PC-3 (cell line): ENCODE data around the gene PLA2G2C. TPM values are rescaled to one million over a fixed set of nuclear protein-coding genes. Genes with fewer than 3 reads are reported as not detected.

Experiments used
- ATAC-seq: fragments of 200-7000 bp; cut with Tn5 transposase; 2 replicates; pipeline ENCODE4 v1.9.1; 2020; ENCODE audit warnings: mild to moderate bottlenecking, moderate library complexity
- BruUV-seq: library from RNA; stranded (reverse); fragments of 400-500 nt; replicated peaks from 2 replicates; lab custom pipeline; 2021; lab: Mats Ljungman, UMichigan
- CTCF ChIA-PET: fragments of 300-600 bp; sonication (Branson Sonifier 250); formaldehyde crosslinking; loops from one replicate; lab custom pipeline; 2022; ENCODE audit warnings: antibody characterized with exemption; lab: Charles Lee
- POLR2A ChIA-PET: fragments of 300-600 bp; sonication (Branson Sonifier 250); formaldehyde crosslinking; loops from one replicate; lab custom pipeline; 2022; ENCODE audit warnings: antibody characterized with exemption; ENCODE audit not compliant: unreplicated experiment; lab: Charles Lee
- DNase-seq: peaks from one replicate; pipeline ENCODE4 v3.0.0-alpha.2; 2015
- H2AFZ ChIP-seq: fragments of 300-600 bp; sonication (generic); 2 replicates; pipeline ENCODE4 v1.6.0; 2016; ENCODE audit warnings: antibody characterized with exemption, low read length
- H3F3A ChIP-seq: fragments of 300-600 bp; sonication (generic); one replicate; pipeline ENCODE4 v1.6.0; 2017; ENCODE audit warnings: antibody characterized with exemption, low read length, control low read depth, mild to moderate bottlenecking; ENCODE audit not compliant: unreplicated experiment
- H3K27ac ChIP-seq: fragments of 300-600 bp; sonication (generic); 2 replicates; pipeline ENCODE4 v1.5.1; 2016; ENCODE audit warnings: mild to moderate bottlenecking, low read length
- H3K27me3 ChIP-seq: fragments of 300-600 bp; sonication (generic); 2 replicates; pipeline ENCODE4 v1.6.1; 2016; ENCODE audit warnings: low read length, mixed read lengths
- H3K36me3 ChIP-seq: fragments of 300-600 bp; sonication (generic); 2 replicates; pipeline ENCODE4 v1.6.1; 2016; ENCODE audit warnings: low read depth, mixed run types, low read length, mixed read lengths
- H3K4me1 ChIP-seq: fragments of 300-600 bp; sonication (generic); 2 replicates; pipeline ENCODE4 v1.5.1; 2016; ENCODE audit warnings: low read length; ENCODE audit not compliant: insufficient read depth
- H3K4me2 ChIP-seq: fragments of 300-600 bp; sonication (generic); 2 replicates; pipeline ENCODE4 v1.6.0; 2016; ENCODE audit warnings: low read length
- H3K4me3 ChIP-seq: fragments of 300-600 bp; sonication (generic); 2 replicates; pipeline ENCODE4 v1.5.1; 2016; ENCODE audit warnings: mild to moderate bottlenecking, low read length, mixed read lengths
- H3K79me2 ChIP-seq: fragments of 300-600 bp; sonication (generic); 2 replicates; pipeline ENCODE4 v1.6.1; 2017; ENCODE audit warnings: low read length, mixed read lengths
- H3K9ac ChIP-seq: fragments of 300-600 bp; sonication (generic); 2 replicates; pipeline ENCODE4 v1.6.0; 2016; ENCODE audit warnings: mild to moderate bottlenecking, low read length
- H3K9me2 ChIP-seq: fragments of 300-600 bp; sonication (generic); replicated peaks from 2 replicates; pipeline ENCODE4 v1.6.1; 2016; ENCODE audit warnings: mixed run types, low read length, mixed read lengths
- H3K9me3 ChIP-seq: fragments of 300-600 bp; sonication (generic); 2 replicates; pipeline ENCODE4 v1.6.1; 2016; ENCODE audit warnings: low read length, mixed read lengths
- H4K20me1 ChIP-seq: fragments of 300-600 bp; sonication (generic); 2 replicates; pipeline ENCODE4 v1.6.1; 2016; ENCODE audit warnings: low read length, mixed read lengths
- EZH2 ChIP-seq: fragments of 300-600 bp; sonication (generic); IDR thresholded peaks from one replicate; pipeline ENCODE4 v1.6.1; 2017; ENCODE audit warnings: antibody characterized with exemption, mild to moderate bottlenecking, low read length; ENCODE audit not compliant: unreplicated experiment
- EZH2phosphoT487 ChIP-seq: fragments of 300-600 bp; sonication (generic); IDR thresholded peaks from 2 replicates; pipeline ENCODE4 v1.6.1; 2018; ENCODE audit warnings: mild to moderate bottlenecking, antibody characterized with exemption, low read length, borderline replicate concordance
- intact Hi-C: fragments of 100-400 bp; cut with micrococcal nuclease; formaldehyde crosslinking; loops from 2 replicates; pipeline ENCODE4 v1.9.0; 2023
- total RNA-seq: library from RNA; depleted of rRNA; stranded (reverse); fragments of >200 nt; gene quantifications from 2 replicates; pipeline ENCODE4 v1.2.3, GENCODE V29; 2014
- TF ChIP-seq, protein P1 (sequence below): fragments of 300-600 bp; sonication (generic); conservative IDR thresholded peaks from 2 replicates; pipeline ENCODE4 v1.5.1; 2017; ENCODE audit warnings: antibody characterized with exemption, low read depth, mild to moderate bottlenecking, low read length

PLA2G2C gene
- total RNA-seq, 1 experiment from 2014 or later: not detected

DNA sequence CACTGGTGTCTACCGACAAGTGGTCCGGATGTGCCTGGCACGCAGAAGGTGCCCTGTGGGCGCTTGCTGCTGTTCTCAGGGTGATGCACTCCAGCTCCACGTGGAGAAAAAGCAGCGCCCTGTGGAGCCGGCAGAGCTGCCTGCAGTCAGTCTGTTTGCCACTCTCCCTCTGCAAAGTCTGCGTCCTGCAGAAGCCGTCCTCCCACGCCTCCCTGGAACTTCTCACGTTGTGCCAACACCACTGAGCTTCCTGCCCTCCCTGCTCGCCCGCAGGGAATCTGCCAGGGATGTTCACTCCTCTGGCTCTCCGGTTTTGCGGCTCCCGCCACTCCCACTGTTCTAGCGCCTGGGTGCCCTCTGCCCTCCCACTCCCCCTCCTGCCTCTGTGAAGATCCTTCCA lies 20.3 kb downstream of the PLA2G2C start:
- peaks cover 30% of the 10 kb centered on the region for H3K4me1 ChIP-seq
- peak overlapping the region; percentile 56 for H2AFZ ChIP-seq
- ChIA-PET POLR2A (interaction anchor here (0.7 kb wide), 1 partner anchor 116 kb away, joined by 10 read pairs; no protein-coding TSS in a partner anchor), CTCF (interaction anchor here (0.5 to 1.7 kb wide), 7 partner anchors 14 to 328 kb away, joined by 3 to 25 read pairs (median 4); no protein-coding TSS in a partner anchor)
- H3K9me2 ChIP-seq: no peaks in the 10 kb centered on the region
- H3K4me2 ChIP-seq: peak overlapping the region; percentile 68
- H3K4me3 ChIP-seq: 0 out of 2 replicates have a peak overlapping the region, but pooled peaks have one; percentile 25
- H3F3A ChIP-seq: no peaks in the 10 kb centered on the region
- intact Hi-C loops: loop anchor here (1.0 to 2.0 kb wide), 3 partner anchors 29 to 327 kb away; no protein-coding TSS in a partner anchor
- ATAC-seq (peak; percentile 83), DNase-seq (peak; percentile 82)
- H3K27me3 ChIP-seq: no peaks in the 10 kb centered on the region
- H3K9ac ChIP-seq: peak overlapping the region; percentile 65
- H3K79me2 ChIP-seq: no peaks in the 10 kb centered on the region
- 0 out of 2 replicates have a peak, but pooled peaks cover 4% of the 10 kb centered on the region for H3K9me3 ChIP-seq
- H3K36me3 ChIP-seq: no peaks in the 10 kb centered on the region
- peak overlapping the region; percentile 89 for H3K27ac ChIP-seq
- no TSS peak for BruUV-seq
- no peaks in the 10 kb centered on the region for H4K20me1 ChIP-seq
- TF ChIP-seq, protein P1, sequence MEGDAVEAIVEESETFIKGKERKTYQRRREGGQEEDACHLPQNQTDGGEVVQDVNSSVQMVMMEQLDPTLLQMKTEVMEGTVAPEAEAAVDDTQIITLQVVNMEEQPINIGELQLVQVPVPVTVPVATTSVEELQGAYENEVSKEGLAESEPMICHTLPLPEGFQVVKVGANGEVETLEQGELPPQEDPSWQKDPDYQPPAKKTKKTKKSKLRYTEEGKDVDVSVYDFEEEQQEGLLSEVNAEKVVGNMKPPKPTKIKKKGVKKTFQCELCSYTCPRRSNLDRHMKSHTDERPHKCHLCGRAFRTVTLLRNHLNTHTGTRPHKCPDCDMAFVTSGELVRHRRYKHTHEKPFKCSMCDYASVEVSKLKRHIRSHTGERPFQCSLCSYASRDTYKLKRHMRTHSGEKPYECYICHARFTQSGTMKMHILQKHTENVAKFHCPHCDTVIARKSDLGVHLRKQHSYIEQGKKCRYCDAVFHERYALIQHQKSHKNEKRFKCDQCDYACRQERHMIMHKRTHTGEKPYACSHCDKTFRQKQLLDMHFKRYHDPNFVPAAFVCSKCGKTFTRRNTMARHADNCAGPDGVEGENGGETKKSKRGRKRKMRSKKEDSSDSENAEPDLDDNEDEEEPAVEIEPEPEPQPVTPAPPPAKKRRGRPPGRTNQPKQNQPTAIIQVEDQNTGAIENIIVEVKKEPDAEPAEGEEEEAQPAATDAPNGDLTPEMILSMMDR: no peak
- no peak for TF ChIP-seq EZH2phosphoT487

DNA sequence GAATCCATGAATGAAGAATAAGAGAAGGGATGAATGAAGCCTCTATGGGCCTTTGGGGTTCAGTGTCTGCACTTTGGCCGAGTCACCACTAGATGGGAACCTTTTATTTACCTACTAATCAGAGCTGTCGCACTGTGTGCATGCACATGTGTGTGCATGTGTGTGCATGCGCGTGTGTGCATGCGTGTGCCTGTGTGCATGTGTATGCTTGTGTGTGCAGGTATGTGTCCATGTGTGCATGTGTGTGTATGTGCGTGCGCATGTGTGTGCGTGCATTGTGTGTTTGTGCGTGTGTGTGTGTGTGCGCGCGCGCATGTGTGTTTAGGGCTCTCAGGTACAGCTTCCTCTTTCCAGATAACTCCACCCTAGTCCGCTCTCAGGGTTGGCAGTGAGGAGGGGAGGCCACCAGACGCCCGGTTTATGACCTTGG lies 20.8 kb downstream of the PLA2G2C start:
- H3K9me3 ChIP-seq: 0 out of 2 replicates have a peak, but pooled peaks cover 7% of the 10 kb centered on the region
- peak overlapping the region; percentile 56 for H2AFZ ChIP-seq
- H3K27me3 ChIP-seq: no peaks in the 10 kb centered on the region
- TF ChIP-seq EZH2: no peak
- TF ChIP-seq, protein P1: peak; percentile 72
- CTCF ChIA-PET: interaction anchor here (0.5 to 1.7 kb wide), 6 partner anchors 14 to 328 kb away, joined by 3 to 25 read pairs (median 4); no protein-coding TSS in a partner anchor
- DNase-seq: peak; percentile 62
- H3K9ac ChIP-seq: peak overlapping the region; percentile 65
- H3K9me2 ChIP-seq: no peaks in the 10 kb centered on the region
- intact Hi-C loops: no loop called here
- peak overlapping the region; percentile 68 for H3K4me2 ChIP-seq
- H3K36me3 ChIP-seq: no peaks in the 10 kb centered on the region
- H3K4me1 ChIP-seq: peaks cover 25% of the 10 kb centered on the region
- no peaks in the 10 kb centered on the region for H4K20me1 ChIP-seq
- POLR2A ChIA-PET: interaction anchor here (0.7 kb wide), 1 partner anchor 117 kb away, joined by 10 read pairs; no protein-coding TSS in a partner anchor
- no peaks in the 10 kb centered on the region for H3K79me2 ChIP-seq
- H3K4me3 ChIP-seq: 0 out of 2 replicates have a peak overlapping the region, but pooled peaks have one; percentile 25
- peak; percentile 63 for ATAC-seq
- no TSS peak for BruUV-seq
- peak overlapping the region; percentile 89 for H3K27ac ChIP-seq
- H3F3A ChIP-seq: no peaks in the 10 kb centered on the region

DNA sequence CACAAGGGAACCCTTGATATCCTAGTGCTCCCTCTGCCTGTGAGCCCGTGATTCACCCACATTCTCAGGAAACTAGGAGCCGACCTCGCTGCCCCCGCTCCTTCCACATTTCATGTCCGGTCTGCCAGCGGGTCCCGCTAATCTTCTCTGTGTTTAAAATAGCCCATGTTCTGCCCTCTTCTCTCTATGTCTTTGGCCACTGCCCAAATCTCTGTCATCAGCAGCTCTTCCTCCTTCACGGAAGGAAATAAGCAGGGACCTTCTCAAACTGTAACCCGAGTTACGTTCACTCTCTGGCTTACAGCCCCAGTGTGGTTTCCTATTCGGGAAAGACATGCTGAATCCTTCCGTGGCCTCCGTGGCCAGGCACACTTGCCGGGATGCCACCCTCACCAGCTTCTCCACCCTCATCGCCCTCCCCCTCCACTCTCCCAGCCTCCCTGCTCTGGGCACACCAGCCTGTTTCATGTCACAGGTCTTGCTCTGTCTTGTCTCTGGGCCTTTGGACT lies 21.6 kb downstream of the PLA2G2C start:
- H3K4me3 ChIP-seq: no peak overlapping the region
- ChIA-PET CTCF (interaction anchor here (1.1 to 1.7 kb wide), 2 partner anchors 48 to 190 kb away, joined by 5 to 25 read pairs; no protein-coding TSS in a partner anchor), POLR2A (no interaction called here)
- H2AFZ ChIP-seq: no peak overlapping the region
- intact Hi-C loops: no loop called here
- H3K36me3 ChIP-seq: 0 out of 2 replicates have a peak, but pooled peaks cover 2% of the 10 kb centered on the region
- H3K27me3 ChIP-seq: no peaks in the 10 kb centered on the region
- no peaks in the 10 kb centered on the region for H3K9me2 ChIP-seq
- H3K79me2 ChIP-seq: no peaks in the 10 kb centered on the region
- ATAC-seq (no peak), DNase-seq (no peak)
- H3K4me2 ChIP-seq: no peak overlapping the region
- H3K9me3 ChIP-seq: peaks cover 14% of the 10 kb centered on the region
- peaks cover 23% of the 10 kb centered on the region for H3K4me1 ChIP-seq
- TF ChIP-seq EZH2 (no peak), EZH2phosphoT487 (no peak)
- TF ChIP-seq, protein P1: no peak
- H3K9ac ChIP-seq: no peak overlapping the region
- no TSS peak for BruUV-seq
- no peaks in the 10 kb centered on the region for H4K20me1 ChIP-seq
- peak overlapping the region; percentile 89; the same call in 1 of the 2 replicates for H3K27ac ChIP-seq
- no peaks in the 10 kb centered on the region for H3F3A ChIP-seq
